CD4-positive, alpha-beta T cell treated with Interleukin-17A for 1 hour (primary cell): ENCODE results near the gene NEGR1.

Experiments
- DNase-seq: peaks from one replicate; pipeline ENCODE4 v3.0.0-alpha.2; 2020

The NEGR1 gene

DNA sequence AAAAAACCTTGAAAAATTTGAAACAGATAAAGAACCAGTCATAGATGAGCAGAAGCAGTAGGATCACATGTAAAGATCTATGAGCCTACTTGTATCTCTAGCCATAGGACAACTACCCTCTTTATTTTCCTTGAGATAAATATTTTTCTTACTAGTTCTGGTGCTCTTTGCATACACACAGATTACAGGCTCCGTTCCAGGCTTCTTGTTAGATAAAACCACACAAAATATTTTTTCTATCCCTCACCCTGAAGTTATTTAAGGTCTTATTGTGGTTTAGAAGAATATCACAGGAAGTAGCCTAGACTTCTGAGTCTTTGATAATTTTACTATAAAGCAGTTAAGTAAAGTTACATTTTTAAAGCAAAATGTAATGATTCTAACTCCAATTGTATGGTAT lies 512.2 kb downstream of the NEGR1 start:
- no peak for DNase-seq

DNA sequence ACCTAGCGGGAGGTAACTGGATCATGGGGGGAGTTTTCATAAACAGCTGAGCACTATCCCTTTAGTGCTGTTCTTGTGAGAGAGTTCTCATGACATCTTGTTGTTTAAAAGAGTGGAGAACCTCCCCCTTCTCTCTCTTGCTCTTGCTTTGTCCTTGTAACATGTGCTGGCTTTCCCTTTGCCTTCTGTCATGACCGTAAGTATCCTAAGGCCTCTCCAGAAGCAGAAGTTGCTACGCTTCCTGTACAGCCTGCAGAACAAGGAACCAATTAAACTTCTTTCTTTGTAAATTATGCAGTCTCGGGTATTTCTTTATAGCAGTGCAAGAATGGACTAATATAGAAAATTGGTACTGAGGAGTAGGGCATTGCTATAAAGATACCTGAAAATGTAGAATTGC lies 515.6 kb downstream of the NEGR1 start:
- DNase-seq, result no peak

DNA sequence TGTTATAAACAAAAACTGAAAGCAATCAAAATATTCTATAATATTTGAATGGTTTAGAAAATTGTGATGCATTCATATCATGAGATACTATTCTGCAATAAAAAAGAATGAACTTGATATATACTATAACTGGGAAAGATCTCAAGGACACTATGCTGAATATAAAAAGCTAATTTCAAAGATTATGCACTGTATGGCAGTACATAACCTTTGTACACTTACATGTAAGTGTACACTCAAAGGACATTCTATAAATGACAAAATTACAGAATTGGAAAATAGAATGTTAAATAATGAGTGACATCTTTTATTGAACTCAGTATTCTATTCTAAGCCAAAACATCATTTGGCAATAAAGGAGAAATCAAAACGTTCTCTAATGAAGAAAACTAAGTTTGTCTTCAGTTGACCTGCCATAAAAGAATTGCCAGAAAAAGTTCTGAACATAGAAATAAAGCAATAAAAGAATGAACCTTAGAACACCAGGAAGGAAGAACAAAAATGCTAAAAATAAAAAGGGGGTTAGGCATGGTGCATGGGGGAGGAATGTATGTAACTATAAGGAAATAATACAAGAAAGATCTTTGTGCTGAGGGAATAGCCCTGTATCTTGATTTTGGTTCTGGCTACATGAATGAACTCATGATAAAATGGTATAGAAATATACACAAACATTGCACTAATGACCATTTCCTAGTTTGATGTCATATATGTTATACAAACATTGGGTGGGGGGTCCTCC lies 519.7 kb downstream of the NEGR1 start:
- DNase-seq, result no peak

DNA sequence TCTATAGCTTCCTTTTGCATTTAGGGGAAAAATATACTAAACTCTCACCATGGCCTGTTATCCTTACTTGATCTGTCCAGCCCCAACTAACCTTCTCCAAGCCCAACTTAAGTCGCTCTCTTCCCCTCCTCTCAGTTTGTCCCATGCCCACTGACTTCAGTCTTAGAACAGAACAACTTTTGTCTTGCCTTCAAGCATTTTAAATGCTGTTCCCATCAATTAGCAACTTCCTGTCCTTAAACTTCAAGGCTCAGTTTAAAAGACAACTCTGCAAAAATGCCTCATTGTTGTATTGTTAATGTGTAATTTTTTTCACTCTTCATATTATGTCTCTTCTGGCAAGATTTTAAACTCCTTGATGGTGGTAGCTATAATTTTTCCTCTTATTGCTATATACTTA lies 526.9 kb downstream of the NEGR1 start:
- DNase-seq, result no peak

DNA sequence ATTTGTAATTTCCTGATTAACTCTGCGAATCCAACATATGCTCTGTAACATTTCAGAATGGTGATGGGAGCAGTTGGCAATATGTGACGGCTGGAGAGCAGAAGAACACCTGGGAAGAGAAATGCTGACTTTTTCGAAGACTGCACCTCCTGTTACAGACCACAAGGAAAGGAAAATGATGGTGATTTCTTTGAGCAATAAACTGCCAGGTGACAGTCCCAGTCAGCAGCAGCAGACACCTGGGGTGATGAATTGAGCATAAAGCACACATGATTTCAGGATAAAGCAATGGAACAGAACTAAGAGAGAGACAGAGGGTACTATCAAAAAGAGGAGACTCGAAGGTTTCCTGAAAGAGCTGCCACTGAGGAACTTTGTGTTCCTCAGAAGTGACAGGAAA lies 528.6 kb downstream of the NEGR1 start:
- no peak for DNase-seq

DNA sequence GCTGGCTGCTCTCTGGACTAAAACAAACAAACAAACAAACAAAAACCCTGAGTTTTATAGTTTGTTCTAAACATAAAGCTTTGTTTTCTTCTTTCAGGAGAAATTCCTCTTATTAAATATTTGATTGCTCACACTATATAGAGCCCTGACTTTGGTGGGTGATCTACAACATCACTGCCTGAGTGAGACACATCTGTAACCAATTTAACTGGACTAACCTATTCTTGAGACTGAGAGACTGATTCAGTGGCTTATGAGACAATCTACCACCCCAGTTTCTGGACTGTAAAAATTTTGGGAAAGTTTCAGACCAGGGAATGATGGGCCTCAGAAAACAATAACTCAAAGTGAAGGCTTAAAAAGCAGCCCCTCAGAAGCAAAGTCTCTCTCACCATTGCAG lies 537.0 kb downstream of the NEGR1 start:
- DNase-seq, result no peak

DNA sequence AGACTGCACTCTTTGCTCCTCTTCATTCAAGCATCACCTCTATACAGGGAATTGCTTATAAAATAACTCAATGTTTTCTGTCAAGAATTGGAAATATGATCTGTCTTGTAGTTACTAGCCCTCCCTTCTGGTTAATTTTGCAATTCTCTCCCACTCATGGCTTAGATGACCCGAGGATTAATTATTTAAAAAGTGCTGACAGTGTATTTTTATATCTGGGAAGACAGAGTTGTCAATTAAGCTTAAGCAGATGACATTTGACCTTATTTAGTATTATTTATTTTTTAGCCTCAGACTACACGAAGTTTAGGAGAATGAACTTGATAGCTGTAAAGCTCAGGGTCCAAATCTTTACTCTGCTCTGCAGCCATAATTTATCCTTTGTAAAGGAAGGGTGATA lies 538.5 kb downstream of the NEGR1 start:
- DNase-seq, result no peak

DNA sequence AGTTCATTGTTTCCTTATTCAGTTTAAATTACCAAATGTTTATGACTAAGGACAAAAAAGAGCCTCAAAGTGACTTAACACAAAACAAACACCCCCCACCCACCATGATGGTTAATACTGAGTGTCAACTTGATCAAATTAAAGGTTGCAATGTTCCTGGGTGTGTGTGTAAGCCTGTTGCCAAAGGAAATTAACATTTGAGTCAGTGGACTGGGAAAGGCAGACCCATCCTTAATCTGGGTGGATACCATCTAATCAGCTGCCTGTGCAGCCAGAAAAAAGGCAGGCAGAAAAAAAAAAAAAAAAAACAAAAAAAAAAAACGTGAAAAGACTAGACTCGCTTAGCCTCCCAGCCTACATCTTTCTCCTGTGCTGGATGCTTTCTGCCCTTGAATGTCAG lies 543.4 kb downstream of the NEGR1 start:
- no peak for DNase-seq

DNA sequence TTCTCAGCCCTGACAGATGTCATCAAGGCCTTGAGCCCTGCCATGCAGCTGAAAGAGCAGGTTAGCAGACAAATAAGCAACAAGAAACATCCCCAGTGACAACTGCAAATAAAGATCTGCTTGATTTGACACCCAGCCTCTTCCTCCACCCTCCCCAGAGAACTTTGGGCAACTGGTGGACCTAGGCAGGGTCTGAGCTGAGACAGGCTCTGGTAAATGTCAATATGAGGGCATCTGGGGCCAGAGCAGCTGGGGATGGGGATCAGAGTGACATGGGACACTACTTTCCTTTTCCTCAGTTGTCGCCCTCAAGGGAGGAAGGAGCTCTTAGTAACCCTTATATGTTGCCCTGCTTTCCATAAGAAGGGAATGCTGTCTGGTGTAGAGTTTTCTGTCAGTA lies 544.1 kb downstream of the NEGR1 start:
- no peak for DNase-seq

DNA sequence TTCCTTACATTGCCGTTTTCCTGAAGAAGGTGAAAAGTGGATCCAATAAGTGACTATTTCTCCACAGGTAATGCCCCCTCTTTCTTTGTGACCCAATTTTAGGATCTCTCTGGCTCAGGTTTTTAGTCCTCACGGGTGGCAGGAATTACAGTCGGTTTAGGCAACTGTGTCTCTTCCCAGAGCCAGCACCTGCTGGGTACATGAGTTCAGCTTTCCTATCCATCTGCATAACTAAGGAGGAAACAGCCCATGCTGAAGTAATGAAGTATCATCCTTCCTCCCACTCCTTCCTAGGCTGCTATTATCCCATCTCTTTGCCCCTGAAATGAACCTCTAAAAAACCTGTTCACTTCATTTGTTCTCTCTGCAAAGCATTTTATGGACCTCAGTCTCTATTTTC lies 544.6 kb downstream of the NEGR1 start:
- no peak for DNase-seq

DNA sequence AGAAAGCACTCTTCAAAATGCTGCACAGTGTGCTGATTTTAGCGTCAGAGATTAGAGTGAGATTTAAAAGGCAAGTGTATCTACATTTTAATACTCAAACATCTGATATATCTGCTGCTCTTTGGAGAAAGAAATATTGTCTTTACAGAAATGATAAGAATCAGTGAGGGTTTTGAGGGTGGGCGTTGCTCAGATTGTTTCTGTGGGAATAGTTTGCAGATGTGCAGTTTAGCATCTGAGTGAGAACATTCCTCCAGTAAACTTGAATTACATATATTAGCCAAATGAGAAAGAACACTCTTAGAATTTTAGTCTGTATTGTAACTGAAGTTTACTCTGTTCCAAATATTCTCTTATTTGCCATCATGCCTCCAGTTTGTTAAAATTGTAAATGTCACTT lies 549.2 kb downstream of the NEGR1 start:
- no peak for DNase-seq

DNA sequence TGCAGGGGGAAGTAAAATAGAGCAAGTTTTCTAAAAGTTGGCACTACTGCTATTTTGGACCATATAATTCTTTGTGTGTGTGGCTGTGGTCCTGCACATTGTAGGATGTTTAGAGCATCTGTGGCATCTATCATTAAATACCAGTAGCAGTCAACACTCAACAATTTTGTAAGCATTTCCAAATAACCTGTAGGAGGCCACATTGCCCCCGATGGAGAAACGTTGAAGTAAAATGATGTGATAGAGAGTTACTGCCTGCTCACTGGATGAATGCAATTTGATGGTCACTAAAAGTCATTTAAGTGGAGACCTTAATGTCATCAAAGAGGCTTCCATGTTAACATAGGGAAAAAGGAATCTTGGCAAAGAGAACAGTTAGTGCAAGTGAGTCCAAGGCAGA lies 560.8 kb downstream of the NEGR1 start:
- no peak for DNase-seq

DNA sequence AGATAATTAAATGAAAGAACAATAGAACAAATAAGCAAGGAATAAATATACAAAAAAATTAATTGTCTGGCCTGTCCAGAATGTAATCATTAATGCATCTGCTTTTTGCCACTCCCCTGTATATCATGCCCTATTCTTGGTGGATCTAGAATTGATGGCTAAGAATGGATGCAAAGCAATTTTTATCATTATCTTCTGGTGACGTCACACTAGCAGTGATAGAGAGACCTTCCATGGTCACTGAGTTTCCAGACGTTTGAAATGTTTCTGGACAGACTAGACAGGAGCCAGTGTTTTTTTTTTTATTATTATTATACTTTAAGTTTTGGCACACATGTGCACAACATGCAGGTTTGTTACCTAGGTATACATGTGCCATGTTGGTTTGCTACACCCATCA lies 563.0 kb downstream of the NEGR1 start:
- no peak for DNase-seq

DNA sequence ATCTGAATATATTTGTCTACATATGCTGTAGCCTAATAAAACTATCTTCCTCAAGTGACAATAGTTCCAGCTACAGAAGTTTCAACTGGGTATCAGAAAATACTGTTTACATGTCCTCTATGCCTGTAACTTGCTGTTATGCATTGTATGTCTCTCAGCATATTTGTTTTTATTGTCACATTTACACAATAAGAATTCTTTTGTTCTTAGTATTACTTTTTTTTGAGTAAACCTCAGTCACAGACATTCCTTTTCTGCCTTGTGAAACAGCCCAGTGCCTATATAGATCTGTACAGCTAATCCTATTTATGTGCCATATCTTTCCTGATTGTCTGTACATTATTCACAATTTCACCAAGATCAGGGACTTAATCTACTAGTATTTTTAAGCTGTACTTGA lies 565.2 kb downstream of the NEGR1 start:
- DNase-seq, result no peak

DNA sequence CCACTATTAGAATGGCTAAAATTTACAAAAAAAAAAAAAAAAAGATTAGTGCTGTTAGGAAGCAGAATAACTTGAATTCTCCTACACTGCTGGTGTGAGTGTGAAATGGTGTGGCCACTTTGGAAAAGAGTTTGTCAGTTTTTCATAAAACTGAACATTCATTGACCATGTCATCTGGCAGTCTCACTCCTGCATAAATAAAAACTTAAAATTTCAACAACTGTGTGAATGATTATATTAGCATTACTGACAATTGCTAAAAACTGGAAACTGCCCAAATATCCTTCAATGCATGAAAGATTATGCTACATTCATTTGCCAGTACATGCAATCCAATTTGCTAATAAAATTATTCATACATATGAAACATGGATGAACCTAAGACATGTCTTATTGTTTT lies 570.9 kb downstream of the NEGR1 start:
- no peak for DNase-seq

DNA sequence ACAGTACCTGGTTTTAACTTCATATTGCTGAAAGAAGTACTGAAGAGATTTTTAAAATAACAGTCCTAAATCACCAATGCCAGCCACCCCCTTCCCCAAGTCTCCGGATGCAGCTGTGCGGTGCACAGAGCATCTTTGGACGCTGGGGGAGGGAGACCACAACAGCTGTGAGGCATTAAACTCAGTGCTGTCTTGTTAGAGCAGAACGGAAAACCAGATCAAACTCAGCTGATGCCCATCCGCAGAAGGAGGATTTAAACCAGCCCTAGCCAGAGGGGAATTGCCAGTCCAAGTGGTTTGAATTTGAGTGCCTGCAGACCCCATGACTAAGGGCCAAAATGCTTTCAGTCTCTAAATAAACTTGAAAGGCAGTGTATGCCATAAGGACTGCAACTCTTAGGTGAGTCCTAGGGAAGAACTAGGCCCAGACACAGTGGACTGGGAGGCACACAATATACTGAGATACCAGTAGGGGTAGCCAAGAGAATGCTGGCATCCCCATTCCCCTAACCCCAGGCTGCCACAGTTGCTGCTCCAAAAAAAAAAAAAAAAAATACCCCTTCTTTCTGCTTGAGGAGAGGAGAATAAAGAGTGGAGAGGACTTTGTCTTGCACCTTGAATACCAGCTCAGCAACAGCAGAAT lies 576.2 kb downstream of the NEGR1 start:
- DNase-seq, result no peak

DNA sequence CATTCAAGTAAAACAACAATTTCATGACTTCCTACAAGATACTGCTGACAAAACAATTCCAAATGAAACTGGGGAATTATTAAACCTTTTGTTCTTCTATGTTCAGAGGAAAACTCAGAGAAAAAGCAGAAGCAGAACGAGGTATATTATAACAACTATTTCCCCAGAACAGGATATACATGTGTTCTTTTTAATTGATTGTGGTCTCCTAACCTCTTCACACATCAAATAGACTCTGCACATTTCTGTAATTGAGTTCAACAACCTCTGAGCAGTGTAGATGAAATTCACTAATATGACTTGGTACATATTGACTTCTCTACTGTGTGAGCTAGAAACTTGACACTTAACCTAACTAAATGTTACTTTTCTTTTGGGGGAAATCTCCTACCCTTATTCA lies 584.2 kb downstream of the NEGR1 start:
- no peak for DNase-seq

DNA sequence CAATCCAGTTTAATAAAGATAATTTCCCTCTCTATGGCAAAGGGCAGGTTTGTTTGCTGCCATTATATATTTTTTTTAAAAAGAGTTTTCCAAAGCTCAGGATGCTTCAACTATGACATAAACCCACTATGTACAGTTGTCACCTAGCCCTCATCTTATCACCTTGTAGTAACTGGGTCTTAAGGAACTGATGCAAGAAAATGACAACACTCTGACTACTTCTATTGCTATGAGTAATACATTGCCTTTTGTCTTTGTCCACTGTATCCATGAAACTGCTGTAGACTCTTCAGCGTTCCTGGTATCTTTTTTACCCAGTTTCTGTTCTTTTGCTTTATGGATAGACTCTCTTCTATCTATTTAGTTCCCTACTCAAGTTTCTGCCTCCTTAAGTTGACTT lies 586.5 kb downstream of the NEGR1 start:
- no peak for DNase-seq

DNA sequence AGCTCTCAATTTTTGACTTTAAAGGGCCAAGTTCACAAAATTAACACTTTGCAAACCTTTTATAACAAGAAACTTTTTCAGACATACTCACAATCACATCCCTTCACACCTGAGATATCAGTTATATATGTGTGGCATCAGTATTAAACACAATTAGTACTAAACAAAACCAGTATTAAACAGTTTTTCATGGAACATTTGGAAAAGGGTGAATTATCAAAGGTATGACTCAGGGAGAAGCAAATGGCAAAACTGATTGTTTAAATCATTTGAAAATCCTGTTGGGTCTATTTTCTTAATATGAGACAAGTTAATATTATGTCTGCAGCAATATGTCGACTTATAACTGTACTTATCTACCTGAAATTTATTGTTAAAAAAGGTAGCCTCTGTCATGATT lies 587.3 kb downstream of the NEGR1 start:
- DNase-seq, result no peak

DNA sequence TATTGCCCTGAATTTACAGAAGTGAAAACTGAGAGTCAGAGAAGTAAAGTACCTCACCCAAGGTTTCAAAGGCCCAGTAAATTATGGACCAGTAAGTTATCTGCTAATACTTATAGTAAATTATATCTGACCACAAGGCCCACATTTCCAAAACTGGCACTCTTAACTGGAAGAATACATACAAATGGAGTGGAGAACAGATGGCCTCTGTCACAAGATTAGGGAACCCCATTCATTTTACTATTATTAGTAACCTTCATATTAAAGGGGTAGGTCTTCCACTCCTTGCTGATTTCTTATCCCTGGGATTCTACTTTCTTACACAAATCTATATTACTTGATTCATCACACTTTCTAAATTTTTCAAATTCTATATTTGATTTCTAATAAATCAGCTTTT lies 588.8 kb downstream of the NEGR1 start:
- no peak for DNase-seq

DNA sequence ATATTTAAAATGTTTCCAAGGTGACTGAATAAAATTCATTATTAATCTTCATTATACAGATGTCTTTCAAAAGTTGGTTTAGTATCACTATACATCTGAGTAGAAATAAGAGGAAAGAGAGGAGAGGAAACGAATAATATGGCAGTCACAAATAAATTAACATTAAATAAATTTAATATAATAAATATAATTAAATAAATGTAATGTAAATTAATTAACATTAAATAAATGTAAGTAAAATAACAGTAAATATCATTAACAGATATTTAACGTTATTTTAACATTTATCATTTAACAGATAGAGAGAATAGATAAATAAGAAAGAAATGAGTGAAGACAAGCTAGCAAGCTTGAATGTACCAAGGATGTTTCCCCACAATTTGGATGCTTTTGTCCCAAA lies 592.7 kb downstream of the NEGR1 start:
- DNase-seq, result no peak

DNA sequence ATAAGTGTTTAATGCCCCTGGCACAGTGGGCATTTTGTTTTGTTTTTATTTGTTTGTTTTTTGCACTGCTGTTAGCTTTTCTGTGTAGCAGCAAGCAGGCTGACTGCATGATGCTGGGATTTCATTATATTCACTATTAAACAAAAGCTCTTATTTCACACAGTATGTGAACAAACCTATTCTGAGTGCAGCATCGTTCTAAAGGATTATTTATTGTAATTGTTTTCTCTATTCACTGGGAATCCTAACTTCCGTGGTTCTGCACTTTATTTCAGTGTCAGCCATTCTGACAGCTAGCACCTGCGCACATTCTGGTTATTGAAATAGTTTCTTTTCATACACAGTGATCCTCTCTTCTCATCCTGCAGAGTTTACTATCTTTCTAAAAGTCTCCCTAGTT lies 595.0 kb downstream of the NEGR1 start:
- DNase-seq, result no peak

DNA sequence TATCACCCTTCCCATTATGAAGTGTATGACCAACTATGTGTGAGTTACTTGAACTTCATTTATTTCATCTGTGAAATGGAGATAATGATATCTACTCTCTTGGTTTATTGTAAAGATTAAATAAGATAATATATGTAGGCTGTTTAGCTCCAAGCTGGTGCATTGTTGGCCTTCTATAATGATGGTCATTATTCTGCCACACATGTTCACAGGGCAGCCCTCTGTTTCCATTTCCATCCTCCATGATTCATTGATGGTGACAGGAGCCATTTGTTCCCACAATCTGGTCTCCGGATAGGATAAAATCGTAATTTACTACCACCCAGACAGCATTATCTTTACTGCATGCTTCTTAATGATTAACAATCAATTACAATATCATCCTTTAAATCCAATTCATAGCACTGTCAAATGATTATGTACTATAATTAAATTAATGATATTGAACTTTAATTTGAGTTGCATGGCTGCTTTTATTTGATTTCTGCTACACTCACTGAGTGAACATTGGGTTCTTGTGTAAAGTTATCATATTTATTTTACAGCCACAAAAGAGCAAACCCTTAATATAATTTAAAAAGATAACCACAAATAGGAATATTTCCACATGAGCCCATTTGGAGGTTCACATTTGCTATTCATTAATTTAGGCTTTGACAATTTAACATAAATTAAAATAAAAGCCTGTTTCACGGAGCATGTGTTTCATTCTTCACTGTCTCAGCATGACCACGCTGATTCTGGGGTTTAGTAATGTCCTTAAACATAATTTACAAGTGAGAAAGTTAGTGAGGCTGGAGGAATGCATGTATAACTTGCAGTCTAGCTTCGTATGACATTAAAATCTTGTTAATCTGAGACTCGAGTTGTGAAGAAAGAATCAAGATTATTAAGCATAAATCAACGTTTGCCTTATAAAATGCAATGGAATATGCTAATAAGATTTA lies 605.1 kb downstream of the NEGR1 start:
- no peak for DNase-seq

DNA sequence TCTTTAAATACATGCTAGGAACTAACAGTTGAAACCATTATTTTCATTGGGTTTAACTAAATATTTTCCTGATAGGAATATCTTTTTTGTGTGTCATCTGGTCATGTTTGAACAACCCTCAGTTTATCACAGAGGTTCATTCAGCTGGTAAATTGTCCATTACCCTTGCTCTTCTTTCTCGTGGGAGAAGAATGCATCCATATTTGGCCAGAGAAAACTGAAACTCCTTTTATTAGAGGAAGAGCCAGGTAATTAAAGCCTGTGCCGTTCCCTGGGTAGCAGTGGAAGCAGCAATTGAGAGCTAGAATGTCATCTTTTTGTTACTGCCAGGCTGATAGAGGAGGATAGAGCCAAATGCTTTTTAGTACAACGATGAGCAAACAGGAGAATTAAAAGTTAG lies 614.3 kb downstream of the NEGR1 start:
- DNase-seq, result no peak
